GM18909 (cell line): Measurements from ENCODE around the gene PRLR.

Source experiments
- ATAC-seq: cut with Tn5 transposase; IDR thresholded peaks from one replicate; pipeline ENCODE4 v1.9.1; 2021; ENCODE audit warnings: mild to moderate bottlenecking; ENCODE audit not compliant: unreplicated experiment, poor library complexity

The PRLR gene

GRCh38 chr5:35094948-35095347, 135.3 kb downstream of the PRLR start:
- no peak for ATAC-seq

DNA sequence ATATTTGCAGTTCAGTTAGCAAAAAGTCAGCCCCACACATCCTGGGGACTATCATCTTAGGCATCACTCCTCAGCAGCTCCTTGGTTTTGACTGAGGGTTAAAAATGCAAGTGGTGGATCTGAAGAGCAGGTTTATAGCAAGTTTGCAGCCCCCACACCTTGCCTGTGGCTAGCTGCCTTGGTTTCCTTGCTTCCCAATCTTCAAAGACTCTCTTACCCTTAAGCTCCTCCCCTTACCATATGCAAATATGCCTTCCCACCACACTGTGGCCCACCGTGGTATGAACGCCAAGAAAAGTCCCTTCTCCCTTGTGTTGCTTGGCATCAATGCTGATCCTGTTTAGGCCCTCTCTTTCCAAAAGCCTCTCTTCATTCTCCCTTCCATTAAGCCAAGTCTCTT, 137.6 kb downstream of the PRLR start:
- no peak for ATAC-seq

- no peak for ATAC-seq
These were observed 138.6 kb downstream of the PRLR start for GRCh38 chr5:35091704-35092103.

GRCh38 chr5:35089334-35090314, 140.7 kb downstream of the PRLR start:
- ATAC-seq, result peak; percentile 67

DNA sequence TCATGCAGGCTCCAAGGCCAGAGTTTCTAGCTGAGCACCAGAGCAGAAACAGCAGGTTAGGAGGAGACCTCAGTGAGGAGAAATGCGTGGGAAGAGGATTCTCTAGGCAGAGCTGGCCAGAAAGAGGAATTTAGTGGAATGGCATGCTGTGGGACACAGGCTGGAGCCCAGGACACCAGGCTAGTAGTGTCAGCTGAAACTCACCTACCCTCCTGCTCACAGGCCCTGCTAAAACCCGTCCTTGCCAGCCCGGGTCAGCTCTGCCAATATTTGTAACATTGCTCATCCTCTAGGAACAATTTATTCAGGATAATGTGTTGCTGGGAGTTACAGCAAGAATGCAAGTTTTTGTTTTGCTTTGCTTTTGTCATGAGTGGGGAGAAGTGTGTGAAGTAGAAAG, 142.3 kb downstream of the PRLR start:
- no peak for ATAC-seq

DNA sequence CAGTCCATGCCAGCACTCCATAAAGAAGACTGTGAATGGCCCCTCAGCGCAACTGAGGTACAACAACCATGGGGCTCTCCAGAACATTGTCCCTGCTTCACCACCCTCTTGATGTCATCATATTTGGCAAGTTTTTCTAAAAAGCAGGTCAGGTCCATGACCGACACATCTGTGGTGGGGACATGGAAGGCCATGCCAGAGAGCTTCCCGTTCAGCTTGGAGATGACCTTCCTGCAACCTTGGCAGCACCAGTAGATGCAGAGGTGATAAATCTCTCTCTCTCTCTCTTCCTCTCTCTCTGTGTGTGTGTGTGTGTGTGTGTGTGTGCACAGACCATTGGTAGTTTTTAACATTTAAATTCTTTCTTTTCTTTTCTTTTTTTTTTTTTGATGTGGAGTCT, 147.1 kb downstream of the PRLR start:
- ATAC-seq, result no peak

DNA sequence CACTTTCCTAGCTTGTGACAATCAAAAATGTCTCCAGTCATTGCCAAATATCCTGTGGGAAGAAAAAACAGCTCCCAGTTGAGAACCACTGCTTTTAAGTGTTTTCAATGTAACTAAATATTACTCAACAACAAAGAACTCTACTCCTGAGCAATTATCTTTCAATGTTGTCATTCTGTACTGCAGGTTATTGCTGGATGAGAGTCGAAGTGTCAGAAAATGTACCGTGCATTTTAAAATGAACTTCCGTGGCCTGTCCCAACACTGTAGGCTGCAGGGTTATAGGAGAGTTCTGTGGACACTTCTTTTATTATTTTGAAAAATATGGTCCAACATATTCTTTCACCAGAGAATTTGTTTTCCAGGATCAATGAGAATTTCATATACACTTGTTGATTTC, 147.8 kb downstream of the PRLR start:
- no peak for ATAC-seq

GRCh38 chr5:35081134-35081533, 149.2 kb downstream of the PRLR start:
- no peak for ATAC-seq

DNA sequence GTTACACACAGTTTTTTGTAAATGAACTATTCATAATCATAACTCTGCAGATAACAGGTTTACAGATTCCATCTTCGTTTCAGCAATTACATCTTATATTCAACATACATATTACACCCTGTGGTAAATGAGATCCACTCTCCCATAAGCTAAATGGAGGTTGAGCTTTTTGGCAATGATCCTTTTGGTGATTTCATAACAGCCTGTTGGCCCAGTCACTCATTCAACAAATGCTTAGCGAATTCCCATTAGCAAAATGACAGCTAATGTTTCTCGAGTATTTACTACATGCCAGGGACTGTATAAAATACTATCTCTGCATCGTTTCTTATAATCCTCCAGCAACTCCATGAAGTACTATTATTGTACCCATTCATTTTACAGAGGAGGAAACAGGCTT, 157.1 kb downstream of the PRLR start:
- no peak for ATAC-seq

GRCh38 chr5:35069188-35069587, 161.1 kb downstream of the PRLR start:
- ATAC-seq, result no peak

GRCh38 chr5:35067985-35068384, 162.3 kb downstream of the PRLR start:
- ATAC-seq, result no peak

DNA sequence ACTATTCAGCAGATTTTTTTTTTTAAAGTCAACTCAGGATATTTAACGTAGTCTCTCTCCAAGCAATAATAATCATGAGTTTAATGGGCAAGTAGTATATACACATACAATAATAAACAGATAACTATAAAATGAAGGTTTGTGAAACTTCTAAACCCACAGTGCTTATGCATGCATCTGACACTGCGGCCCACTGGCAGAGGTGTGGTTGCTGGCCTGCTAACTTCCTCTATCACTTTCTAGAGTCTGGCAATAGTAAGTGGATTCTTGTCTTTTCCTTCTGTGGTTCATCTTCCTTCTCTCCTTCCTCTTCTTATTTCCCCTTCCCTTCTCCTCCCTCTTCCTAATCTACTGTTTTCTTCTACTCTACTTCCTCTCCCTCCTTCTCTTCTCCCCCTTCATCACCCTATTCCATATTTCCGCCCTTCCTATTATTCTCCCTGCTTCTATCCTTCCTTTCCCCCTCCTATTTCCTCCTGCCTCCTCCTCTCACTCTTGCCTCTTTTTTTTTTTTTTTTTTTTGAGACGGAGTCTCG, 164.0 kb downstream of the PRLR start:
- peak; percentile 96 for ATAC-seq

- no peak for ATAC-seq
These were observed 166.9 kb downstream of the PRLR start for GRCh38 chr5:35063414-35063813.

DNA sequence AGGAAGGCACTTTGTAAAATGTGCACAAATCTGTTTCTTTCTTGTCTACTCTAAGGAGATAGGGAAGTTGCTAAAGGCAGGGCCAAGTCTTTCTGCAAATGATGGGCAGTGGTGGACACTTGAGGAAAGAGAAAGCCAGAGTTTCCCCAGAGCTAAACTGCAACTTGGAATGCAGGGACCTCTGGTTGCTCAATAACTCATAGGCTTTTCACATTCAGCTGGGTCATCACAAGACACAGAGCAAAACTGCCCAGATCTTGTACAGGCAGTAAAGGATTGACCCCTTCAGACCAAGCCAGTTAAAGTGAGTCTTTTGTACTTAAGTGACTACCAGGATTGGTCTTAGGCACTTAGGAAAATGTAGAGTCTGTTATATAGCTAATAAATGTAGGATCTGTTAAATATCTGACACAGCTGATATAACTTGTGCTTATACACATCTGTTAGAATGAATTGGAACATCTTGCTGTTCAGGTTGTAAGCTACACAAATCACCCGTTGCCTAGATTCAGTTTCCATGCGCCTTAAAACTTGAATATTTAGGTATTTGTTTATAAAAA, 169.0 kb downstream of the PRLR start:
- no peak for ATAC-seq

- ATAC-seq, result no peak
These were observed 170.1 kb downstream of the PRLR start for GRCh38 chr5:35060236-35060635.

DNA sequence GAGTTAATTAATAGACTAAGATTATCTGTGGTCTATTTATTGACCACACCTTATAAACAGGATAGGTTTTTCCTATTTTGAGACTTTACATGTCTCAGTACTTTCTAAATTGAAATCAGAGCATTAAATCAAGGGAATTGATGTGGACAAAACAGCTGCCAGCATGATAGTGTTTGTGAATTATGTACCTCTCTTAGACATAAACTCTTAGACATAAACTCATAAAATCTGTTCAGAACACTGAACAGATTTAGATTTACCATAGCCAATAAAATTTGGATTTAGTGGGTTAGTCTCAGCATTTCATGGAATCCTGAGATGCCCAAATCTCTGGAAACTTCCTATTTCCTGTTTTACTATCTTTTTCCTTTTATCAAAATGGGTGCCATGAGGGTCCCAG, 171.0 kb downstream of the PRLR start:
- no peak for ATAC-seq

GRCh38 chr5:35058374-35058788, 171.9 kb downstream of the PRLR start:
- ATAC-seq, result peak; percentile 93

- no peak for ATAC-seq
These were observed 173.6 kb downstream of the PRLR start for GRCh38 chr5:35056686-35057085.

DNA sequence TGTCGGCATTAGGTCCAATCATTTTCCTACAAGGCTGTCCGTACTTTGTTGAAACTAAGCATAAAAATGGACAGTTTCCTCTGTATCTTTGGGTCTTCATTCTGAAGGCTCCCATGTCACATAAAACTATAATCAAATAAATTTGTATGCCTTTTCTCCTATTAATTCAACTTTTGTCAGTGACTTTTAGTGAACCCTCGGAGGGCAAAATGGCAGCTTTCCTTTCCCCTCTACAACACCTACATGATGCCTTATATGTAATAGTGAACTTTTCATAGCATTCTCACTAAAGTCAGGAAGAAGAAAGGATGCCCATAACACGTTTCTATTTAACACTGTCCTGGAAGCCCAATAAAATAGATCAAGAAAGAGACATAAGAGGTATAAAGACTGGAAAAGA, 177.4 kb downstream of the PRLR start:
- ATAC-seq, result no peak

DNA sequence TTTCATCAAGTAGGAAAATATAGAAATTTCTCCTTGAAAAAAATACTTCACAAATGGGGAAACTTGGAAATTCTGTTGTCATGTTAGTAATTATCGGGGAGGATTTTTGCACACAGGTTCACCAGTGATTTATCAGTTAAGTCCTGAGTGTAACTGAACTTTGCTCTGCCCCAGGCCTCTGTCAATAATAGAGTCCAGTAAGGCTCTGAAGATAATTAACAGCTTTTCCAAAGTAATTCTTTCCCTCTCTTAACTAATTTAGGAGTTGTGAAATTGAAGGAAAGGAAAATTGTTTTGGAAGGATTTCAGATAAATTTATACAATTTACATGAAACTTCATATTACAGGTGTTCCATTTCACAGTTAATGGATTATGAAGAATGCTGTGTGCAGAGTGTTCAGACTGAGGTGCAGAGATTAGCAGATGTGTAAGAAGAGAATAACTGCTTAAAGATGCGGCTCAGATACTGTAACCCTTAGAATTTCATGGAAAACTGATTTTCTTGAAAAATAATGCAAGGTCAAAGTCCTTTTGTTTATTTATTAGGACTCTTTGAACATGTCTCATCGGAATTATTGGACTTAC, 179.7 kb downstream of the PRLR start:
- ATAC-seq, result no peak

GRCh38 chr5:35048910-35049309, 181.4 kb downstream of the PRLR start:
- no peak for ATAC-seq
